GM19043 (cell line): Measurements from ENCODE around the gene DPCD.

ENCODE experiments used
- ATAC-seq: cut with Tn5 transposase; IDR thresholded peaks from one replicate; pipeline ENCODE4 v1.9.1; 2021; ENCODE audit warnings: low read depth; ENCODE audit not compliant: unreplicated experiment

Gene DPCD

DNA sequence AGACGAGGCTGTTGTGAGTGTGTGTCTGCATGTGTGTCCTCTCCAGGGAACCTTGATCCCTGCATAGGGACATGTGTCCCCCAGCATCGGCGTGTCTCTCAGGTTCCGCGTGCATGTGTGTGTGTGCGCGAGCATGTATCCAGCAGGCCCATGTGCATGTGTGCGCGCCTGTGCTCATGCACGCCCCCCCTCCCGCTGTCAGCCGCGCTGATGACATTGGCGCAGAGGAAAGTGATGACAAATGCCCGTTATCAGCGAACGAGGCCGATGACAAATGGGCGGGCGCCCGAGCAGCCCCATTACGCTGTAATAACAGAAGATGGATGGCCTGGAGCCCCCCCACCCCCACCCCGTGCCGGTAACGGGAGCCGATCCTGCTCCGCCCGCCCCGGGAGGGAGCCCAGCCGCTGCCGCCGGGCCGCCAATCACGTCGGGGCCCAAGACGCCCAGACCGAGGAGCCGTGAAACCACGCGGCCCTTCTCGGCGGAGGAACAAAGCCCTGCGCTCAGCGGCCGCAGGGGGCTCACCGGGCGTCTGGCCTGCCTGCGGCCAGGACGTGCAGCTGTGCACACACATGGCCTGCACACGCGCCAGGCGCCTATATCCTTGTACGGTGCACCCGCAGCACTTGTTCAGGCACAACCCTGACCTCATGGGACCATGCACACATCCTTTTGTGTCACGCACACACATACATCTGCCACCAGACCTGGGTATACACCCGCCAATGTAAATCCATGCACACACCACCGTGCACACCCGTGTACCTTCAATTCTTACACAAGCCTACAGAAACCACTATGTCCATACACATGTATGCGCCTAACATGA lies 21.6 kb upstream of the DPCD start:
- ATAC-seq = no peak

DNA sequence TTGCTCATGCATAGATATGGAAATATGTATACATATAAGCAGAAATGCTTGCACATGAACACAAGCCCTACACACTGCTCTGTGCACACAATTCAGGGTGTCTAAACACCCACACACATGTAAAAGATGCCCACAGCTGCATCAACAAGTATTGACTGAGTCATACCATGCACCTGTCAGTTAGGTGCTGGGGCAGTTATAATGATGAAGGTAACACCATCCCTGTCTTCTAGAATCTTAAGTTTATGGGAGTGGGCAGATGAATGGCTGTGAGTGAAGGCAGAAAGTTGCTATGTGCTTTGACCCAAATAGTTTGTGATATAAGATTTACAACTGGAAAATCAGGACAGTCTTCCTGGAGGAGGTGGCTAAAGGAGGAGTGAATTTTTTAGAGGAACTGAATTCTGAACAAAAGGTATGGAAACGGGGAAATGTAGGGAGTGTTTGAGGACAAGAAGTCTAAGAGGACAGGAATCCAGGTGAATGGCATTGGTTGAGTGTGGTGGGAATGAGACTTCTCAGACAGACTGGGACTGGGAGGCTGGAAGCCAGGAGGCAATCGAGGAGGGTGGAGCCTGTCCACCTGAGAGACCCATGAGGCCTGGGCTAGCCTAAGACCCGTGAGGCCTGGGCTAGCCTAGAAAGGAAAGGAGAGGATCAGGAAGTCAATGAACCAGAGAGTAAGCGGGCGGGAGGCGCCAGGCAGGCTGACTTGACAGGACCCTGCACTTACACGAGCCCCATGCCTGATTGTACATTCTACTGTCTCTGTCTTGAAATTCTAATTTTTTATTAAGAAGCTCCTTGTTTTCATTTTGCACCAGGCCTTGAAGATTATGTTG lies 20.7 kb upstream of the DPCD start:
- no peak for ATAC-seq

DNA sequence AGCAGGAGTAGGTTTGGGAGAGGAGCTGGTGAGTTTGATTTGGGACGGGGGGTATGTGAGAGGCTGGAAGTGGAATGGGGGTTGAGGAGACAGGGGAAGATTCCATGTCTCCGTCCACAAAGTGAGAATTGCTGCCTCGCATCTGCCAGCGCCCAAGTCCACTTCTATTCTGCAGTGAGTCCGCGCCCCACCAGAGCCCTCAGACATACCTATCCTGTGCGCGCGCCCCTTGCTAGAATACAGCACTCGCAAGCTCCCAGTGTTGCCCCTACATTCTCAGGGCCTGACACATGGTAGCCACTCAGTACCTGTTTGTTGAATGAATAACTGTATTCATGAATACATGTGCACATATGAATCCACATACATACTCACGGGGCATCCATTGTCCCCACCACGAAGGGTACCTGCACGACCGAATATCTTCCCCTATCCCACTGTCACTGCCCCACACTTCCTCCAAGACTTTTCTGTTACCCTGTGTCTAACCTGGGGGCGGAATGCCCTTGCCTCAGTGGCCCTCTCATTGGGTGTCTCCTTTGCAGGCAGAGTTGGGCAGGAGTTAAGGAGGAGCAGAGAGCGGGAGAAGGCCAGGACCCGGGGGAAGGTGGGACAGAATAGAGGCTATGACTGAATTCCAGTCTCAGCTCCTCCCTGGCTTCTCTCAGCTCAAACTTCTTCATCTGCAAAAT lies 19.9 kb upstream of the DPCD start:
- ATAC-seq = no peak

DNA sequence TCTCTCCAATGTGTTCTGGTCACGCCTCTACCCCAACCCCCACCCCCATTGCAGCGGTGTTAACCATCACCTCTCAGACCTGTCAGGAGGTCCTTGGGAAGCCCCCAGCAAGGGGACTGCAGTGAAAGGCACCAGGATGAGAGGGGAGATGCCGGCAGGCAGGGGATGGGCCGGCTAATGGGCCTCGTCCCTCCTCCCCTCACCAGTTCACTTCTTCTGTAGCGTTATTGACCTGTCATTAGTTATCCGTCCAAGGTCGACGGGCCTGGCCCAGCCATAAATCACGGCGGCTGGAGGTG lies 18.8 kb upstream of the DPCD start:
- no peak for ATAC-seq

DNA sequence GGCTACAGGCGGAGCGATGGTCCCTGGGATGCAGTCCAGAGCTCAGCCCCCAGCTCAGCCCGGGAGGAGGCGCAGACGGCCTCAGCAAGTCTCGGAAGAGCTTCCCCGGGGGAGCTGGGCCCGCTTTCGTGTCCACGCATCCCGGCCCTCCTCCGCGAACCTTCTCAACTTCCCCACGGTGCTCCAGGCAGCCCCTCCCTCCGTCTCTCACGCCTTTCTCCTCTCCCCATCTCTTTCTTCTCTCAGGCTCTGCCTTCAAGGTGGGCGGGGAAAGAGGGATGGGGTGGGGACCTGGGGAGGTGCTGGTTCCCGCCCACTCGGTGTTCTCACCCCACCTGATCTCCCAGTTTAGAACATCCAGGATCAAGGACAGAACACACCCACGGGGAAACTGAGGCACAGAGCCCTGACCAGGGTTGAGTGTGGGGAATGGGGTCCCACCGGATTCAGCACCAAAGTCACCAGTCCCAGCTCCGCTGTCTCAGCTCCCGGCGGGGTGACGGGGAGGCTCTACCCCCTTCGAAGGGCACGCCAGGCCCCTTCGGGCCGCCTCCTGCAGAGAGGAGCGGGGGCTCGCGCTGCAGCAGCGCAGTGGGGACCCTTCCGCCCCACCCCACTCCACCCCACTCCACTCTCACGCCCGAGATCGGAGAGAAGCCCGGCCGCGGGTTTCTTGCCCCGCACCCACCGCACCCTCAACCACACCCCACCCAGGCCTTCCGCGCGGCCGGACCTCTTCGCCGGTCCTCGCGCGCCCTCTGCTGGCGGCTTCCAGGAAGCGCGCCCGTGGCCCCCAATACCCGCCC lies 18.3 kb upstream of the DPCD start:
- ATAC-seq = peak; percentile 70

DNA sequence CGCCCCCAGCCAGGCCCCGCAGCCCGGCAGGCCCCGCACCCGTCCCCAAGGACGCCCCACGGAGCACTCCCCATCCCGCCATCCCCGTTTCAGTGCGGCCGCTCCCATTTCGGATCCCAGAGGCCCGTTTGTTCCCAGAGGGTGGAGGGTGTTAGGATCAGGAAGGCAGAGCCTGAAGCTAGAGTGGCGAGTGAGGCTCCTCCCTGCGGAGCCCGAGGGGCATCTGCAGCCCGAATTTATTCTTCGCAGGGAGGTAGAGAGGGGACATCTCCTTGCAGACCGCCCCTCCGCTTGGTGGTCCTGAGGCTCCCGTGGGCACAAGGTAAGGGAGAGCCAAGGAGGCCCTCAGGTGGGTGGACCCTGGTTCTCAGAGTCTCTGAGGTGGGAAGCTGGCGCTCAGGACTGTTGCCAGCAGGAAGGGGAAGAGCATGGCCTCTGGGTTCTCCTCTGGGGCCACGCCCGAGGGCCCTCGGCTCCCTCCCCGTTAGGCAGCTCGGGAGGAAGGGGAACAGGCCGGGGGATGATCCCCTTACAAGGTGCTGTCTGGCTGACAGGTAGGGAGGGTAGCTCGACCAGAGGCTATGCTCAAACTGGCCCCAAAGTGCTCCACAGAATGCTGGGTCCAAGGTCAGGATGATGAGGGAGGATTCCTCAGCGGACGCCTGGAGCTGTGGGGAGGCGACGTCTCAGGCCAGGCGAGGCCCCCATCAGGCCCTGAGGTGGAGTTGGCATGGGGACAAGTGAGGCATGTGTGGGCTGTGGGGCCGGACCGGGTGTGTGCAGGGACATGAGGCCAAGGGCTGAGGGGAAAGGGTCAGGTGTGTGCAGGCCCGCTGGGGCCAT lies 17.5 kb upstream of the DPCD start:
- ATAC-seq = no peak

DNA sequence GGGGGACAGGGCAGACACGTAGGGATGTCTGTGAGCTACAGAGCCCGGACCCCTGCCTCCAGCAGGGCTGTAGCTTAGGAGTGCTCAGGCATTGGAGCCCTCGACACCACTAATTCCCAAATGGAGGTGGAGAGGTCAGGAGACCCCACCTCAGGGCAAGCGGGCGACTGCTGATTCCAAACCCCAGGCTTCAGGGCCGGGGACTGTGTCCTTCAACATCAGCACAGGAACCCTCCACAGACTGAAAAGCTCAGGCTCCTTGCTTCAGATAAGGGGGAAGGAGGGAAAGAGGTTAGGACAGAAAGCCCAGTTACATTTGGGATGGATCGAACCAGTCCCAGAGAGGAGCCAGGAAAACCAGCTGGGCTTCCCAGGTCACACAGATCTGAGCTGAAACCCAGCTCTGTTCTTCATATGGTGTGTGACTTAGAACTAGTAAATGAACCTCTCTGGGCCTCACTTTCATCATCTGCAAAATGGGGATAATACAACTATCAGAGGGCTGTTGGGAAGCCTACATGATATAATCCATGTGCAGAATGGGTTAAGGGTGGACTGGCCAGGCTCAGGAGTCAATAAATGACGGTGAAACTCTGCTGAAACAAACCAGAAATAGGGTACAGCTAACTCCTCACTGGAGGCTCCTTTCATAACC lies 16.7 kb upstream of the DPCD start:
- no peak for ATAC-seq

DNA sequence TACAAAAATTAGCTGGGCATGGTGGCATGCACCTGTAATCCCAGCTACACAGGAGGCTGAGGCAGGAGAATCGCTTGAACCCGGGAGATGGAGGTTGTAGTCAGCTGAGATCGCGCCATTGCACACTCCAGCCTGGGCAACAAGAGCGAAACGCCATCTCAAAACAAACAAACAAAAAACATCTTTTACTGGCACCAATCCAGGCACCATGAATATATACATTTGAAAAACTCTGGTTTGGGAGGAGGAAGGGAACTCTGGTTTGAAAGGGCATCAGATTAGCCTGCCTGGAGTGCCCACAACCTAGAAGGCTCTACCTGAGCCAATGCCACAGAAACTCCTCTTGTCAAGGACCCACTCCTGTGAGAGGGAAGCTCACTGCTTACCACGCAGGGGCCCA lies 16.0 kb upstream of the DPCD start:
- no peak for ATAC-seq

DNA sequence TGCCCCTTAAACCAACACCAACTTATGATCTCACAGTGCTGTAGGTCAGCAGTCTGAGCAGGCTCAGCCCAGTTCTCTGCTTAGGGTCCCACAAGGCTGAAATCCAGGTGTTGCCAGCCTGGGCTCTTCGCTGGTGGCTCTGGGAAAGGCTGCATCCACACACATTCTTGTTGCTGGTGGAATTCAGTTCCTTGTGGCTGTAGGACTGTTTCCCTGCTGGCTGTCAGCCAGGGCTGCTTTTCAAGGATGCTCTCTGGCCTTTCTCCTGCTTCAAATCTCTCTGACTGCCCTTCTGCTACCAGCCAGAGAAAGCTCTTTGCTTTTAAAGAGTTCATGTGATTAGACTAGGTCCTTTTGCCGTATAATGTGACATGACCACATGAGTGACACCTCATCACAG lies 15.3 kb upstream of the DPCD start:
- ATAC-seq = no peak

DNA sequence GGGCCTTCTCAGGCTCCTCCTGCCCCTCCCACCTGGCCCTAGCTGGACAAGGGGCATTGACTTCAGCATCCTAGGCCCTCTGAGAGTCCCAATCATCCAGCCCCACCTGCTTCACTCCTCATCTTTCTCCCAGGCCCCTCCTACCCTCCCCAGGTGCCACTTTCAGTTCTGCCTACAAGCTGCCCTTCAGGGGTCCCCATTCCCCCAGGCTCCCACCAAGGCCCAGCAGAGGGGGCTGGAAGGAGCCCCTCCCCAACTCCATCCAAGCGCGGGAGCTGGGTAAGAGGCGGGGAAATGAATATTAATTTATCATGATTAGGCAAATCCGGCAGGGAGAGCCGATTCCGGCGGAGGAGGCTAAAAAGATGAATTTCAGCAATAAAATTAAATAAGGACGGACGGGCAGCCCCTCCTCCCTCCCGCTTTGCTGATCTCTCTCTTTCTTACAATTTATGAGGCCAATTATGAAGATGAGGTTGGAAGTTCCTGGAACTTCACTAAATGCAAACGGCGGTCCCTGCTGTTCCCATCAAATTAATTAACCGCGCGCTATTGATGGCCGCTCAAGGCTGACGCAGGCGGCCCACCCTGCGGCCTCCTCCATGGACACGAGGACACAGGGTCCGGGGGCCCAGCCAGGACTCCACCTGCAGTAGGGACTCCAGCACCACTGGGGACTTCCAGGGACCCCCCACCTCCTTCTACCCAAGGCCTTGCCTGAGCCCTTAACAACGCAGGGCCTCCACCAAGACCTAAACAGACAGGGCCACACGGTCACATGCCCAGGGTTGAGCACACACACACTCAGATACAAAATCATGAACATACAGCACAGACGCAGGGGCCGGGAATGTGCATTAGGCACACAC lies 14.0 kb upstream of the DPCD start:
- ATAC-seq = no peak

DNA sequence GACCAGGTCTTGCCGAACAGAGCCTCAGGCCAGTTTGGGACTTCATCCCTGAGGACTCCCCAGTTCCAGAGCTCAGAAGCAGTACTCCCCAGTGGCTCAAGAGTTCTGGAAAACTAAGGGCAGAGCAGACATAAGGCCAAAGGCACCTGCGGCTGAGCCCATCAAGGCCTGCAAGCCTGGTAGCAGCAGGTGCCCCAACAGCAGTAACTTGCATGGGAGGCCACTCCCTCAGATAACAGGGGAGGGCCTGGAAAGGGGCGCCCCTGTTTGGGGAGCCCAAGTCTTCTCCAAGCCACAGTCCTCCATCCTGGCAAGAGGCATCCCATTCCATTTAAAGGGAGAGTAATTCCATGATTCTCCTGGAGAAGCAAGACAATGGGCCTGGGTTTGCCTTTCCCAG lies 13.0 kb upstream of the DPCD start:
- ATAC-seq = no peak

DNA sequence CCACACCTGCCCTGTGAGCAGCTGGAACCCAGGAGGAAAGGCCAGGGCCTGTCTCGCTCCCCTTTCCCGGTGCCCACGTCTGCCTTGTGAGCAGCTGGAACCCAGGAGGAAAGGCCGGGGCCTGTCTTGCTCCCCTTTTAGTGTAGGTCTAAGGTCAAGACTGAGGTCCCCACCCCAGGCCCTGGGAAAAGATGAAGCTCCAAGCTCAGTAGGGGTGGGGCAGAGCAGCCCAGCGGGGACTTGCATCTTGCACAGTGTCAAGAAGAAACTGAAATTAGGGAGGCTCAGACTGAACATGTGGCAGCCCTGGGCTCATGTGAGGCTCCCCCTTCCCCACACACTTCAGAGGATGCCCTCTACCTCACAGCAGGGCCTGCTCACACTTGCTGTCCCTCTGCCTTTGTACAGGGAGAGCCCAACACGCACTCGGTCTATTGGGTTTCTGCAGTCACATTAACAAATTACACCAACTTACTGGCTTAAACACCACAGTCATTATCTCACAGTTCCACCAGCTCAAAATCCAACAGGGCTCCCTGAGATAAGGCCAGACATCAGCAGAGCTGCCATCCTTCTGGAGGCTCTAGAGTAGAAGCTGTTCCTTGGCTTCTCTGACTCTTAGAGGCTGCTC lies 12.4 kb upstream of the DPCD start:
- ATAC-seq = no peak

DNA sequence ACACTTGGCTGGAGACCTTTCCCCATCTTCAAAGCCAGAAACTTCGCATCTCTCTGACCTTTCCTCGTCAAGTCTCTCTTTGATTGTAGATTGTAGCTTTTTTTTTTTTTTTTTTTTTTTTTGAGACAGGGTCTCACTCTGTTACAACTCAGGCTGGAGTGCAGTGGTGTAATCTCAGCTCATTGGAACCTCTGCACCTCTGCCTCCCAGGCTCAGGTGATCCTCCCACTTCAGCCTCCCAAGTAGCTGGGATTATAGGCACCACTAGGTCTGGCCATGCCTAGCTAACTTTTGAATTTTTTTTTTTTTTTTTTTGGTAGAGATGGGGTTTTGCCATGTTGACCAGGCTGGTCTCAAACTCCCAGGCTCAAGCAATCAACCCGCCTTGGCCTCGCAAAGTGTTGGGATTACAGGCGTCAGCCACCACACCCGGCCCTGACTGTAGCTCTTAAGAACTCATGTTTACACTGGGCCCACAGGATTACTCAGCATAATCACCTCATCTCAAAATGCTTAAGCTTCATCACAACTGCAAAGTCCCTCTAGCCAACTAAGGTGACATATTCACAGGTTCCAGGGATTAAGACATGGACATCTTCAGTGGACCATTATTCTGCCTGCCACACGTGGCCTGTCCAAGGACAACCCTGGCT lies 11.8 kb upstream of the DPCD start:
- no peak for ATAC-seq

DNA sequence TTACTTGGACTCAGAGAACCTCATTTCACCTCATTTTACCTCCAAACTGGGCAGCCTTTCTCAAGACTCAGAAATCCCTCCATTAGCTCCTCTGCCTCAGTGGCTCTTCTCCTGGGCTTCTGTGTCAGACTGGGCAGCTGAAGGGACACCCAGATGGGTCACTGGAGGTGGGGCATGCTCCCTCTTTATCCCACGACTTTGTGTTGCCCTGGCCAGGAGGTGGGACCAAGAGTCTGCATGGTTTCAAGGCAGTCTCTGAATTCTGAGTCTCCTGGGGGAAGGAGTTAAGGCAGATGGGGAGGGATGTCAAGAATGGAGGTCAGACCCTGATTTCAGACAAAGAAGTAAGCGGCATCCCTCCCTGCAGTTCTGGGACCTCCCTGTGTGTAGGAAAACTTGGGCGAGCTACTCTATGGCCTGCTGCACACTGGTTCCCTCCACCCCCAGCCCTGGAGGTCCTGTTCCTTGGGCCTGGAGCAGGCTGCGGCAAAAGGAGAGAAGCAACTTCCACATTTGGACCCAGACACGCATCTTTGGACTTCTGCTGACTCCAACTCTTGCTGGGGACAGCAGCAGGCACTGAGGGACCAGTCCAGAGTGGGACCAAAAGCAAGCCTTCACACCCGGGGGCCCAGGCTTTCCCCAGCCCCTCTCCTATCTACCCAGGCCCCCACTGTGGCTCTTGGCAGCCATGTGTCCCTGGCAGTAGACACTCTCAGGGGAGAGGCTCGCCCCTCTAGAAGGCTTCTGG lies 10.8 kb upstream of the DPCD start:
- no peak for ATAC-seq

DNA sequence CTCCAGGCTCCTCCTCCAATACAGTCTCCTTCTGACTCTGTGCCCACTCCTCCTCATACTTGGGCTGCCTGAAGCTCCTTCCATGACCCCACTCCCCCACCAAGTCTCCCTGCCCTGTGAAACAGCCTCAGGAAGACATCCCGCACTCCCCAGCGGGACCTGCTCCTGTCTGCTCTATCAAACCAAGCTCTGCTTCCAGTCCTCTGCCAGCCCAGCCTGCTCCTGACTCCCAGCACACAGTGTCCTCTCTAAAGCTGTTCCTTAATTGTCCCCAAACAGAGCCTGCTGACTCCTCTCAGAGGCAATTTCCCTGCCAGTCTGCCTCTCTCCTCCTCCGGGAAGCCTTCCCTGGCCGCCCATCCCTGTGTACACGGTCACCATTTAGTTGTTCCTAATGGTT lies 9.9 kb upstream of the DPCD start:
- ATAC-seq = no peak

DNA sequence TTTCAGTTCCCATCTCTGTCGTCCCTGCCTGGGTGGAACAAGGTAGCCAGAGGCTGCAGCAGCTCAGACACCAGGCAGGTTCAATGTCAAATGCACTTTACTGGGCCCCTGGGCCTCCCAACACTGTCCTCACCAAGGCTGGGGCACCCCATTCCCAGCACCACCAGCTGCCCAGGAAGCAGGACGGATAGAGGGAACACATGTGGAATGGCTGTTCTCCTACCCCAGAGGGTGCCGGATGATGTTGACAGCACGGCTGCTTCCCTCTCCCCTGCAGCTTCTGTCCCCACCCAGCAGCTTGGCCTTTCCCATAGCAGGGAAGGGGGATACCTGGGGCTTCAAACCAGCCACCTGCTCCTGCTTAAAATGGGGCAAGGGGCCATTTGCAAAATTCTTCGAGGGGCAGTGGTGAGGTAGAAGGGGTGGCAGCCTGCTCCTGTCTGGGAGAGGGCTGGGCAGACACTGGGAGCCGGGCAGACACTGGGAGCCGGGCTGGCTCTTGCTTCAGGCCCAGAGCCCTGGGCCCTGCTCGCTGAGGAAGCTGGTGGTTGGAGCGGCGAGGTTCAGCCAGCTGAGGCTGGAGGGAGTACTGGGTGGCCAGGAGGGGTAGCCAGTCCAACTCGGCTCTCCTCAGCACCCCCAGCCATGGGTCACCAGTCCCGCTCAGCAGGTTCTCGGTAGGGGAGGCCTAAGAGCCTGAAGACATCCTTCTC lies 9.2 kb upstream of the DPCD start:
- ATAC-seq = no peak
